ENCODE results near the gene C9orf85.

- TF ChIP-seq CTCF (IDR thresholded peaks at IDR 0.05; ENCODE audit: low read length) (no peak), EZH2 (IDR thresholded peaks at IDR 0.05; ENCODE audit: borderline replicate concordance, low read length) (no peak)
Observed at GRCh38 chr9:71918419-71918818, 7.0 kb downstream of the C9orf85 start.
